ENCODE measurements around the gene AKR1A1. TPM values are rescaled to one million over a fixed set of nuclear protein-coding genes. Genes with fewer than 3 reads are reported as not detected.
A peak's percentile ranks its signal among the peaks of the same experiment; 100 is the strongest.

Gene AKR1A1
- total RNA-seq, 1 experiment from 2014 or later: 119 TPM

GRCh38 chr1:45617618-45618017 is 67.0 kb downstream of the AKR1A1 start:
- Histone ChIP-seq H3K27me3 (replicated peaks; ENCODE audit: control insufficient read depth, insufficient read depth, low read length) (no peaks in the 10 kb centered on the region), H3K4me3 (ENCODE audit: low read depth, low read length) (no peak overlapping the region), H3K9me3 (no peaks in the 10 kb centered on the region), H3K4me1 (no peaks in the 10 kb centered on the region), H3K36me3 (ENCODE audit: control insufficient read depth, insufficient read depth, low read length) (peaks cover 2% of the 10 kb centered on the region)
- peak overlapping the region; percentile 59 for H3K27ac Mint-ChIP-seq (ENCODE audit: unreplicated experiment)
- ChIA-PET POLR2A (no interaction called here), CTCF (no interaction called here)
- DNase-seq: no peak
- no peak overlapping the region for H3K4me3 Mint-ChIP-seq (ENCODE audit: unreplicated experiment)
- H3K9me3 Mint-ChIP-seq (ENCODE audit: unreplicated experiment): no peaks in the 10 kb centered on the region
- H3K4me1 Mint-ChIP-seq (ENCODE audit: low read depth, unreplicated experiment): no peaks in the 10 kb centered on the region
- intact Hi-C loops (cut with micrococcal nuclease; ENCODE audit: unreplicated experiment): no loop called here
- no peaks in the 10 kb centered on the region for H3K27me3 Mint-ChIP-seq (ENCODE audit: insufficient read depth, unreplicated experiment)
- TF ChIP-seq CTCF (IDR thresholded peaks at IDR 0.05; ENCODE audit: insufficient read depth in 1 of 2, low read depth in 1 of 2, low read length in 1 of 2, severe bottlenecking in 1 of 2, unreplicated experiment in 1 of 2): no peak
- BruUV-seq (replicated peaks): TSS peak; percentile 9
- peaks cover 93% of the 10 kb centered on the region for H3K36me3 Mint-ChIP-seq (ENCODE audit: insufficient read depth, unreplicated experiment)

- no peak for TF ChIP-seq CTCF (IDR thresholded peaks at IDR 0.05; ENCODE audit: insufficient read depth in 1 of 2, low read depth in 1 of 2, low read length in 1 of 2, severe bottlenecking in 1 of 2, unreplicated experiment in 1 of 2)
- H3K4me1 Mint-ChIP-seq (ENCODE audit: low read depth, unreplicated experiment): no peaks in the 10 kb centered on the region
- H3K36me3 Mint-ChIP-seq (ENCODE audit: insufficient read depth, unreplicated experiment): peaks cover 92% of the 10 kb centered on the region
- no peak overlapping the region for H3K27ac Mint-ChIP-seq (ENCODE audit: unreplicated experiment)
- no peak overlapping the region for H3K4me3 Mint-ChIP-seq (ENCODE audit: unreplicated experiment)
- CTCF ChIA-PET: no interaction called here
- no peak overlapping the region for H3K4me3 ChIP-seq (ENCODE audit: low read depth, low read length)
- peaks cover 2% of the 10 kb centered on the region; the same call in 1 of the 2 replicates for H3K36me3 ChIP-seq (ENCODE audit: control insufficient read depth, insufficient read depth, low read length)
- no peaks in the 10 kb centered on the region for H3K27me3 Mint-ChIP-seq (ENCODE audit: insufficient read depth, unreplicated experiment)
- intact Hi-C loops (cut with micrococcal nuclease; ENCODE audit: unreplicated experiment): no loop called here
- no TSS peak for BruUV-seq (replicated peaks)
- no peak for DNase-seq
- H3K4me1 ChIP-seq: no peaks in the 10 kb centered on the region
- H3K9me3 ChIP-seq: no peaks in the 10 kb centered on the region
- no peaks in the 10 kb centered on the region for H3K27me3 ChIP-seq (replicated peaks; ENCODE audit: control insufficient read depth, insufficient read depth, low read length)
- H3K9me3 Mint-ChIP-seq (ENCODE audit: unreplicated experiment): no peaks in the 10 kb centered on the region
- POLR2A ChIA-PET: no interaction called here
These were observed 68.7 kb downstream of the AKR1A1 start for GRCh38 chr1:45619149-45619921.

Other genes with a start within 250 kb of the AKR1A1 start
- 78.2 and 90.6 TPM in 2 replicates for gene HPDL, start 223.9 kb upstream of the AKR1A1 start, total RNA-seq (2022)
- gene TOE1, start 210.7 kb upstream of the AKR1A1 start, total RNA-seq (2022): 15.5 and 19.0 TPM in 2 replicates
- 46.3 and 48.4 TPM in 2 replicates for gene MUTYH, start 210.4 kb upstream of the AKR1A1 start, total RNA-seq (2022)
- 11.9 and 14.7 TPM in 2 replicates for gene TESK2, start 59.7 kb upstream of the AKR1A1 start, total RNA-seq (2022)
- gene CCDC163, start 50.8 kb upstream of the AKR1A1 start, total RNA-seq (2022): 2.8 and 3.0 TPM in 2 replicates
- gene MMACHC, start 50.5 kb upstream of the AKR1A1 start, total RNA-seq (2022): 5.0 and 6.7 TPM in 2 replicates
- 637 and 684 TPM in 2 replicates for gene PRDX1, start 28.9 kb upstream of the AKR1A1 start, total RNA-seq (2022)
- gene NASP, start 33.2 kb downstream of the AKR1A1 start, total RNA-seq (2022): 174 and 183 TPM in 2 replicates
- gene CCDC17, start 73.2 kb downstream of the AKR1A1 start, total RNA-seq (2022): 1.9 and 2.4 TPM in 2 replicates
- gene GPBP1L1, start 135.7 kb downstream of the AKR1A1 start, total RNA-seq (2022): 57.3 and 61.8 TPM in 2 replicates
- gene TMEM69, start 137.4 kb downstream of the AKR1A1 start, total RNA-seq (2022): 21.5 and 29.3 TPM in 2 replicates
- 7.6 and 7.9 TPM in 2 replicates for gene IPP, start 199.8 kb downstream of the AKR1A1 start, total RNA-seq (2022)